GM21447 (cell line): ENCODE data around the gene NKD1.

ENCODE experiments used
- ATAC-seq: cut with Tn5 transposase; IDR thresholded peaks from one replicate; pipeline ENCODE4 v1.9.1; 2021; ENCODE audit not compliant: unreplicated experiment

The NKD1 gene

DNA sequence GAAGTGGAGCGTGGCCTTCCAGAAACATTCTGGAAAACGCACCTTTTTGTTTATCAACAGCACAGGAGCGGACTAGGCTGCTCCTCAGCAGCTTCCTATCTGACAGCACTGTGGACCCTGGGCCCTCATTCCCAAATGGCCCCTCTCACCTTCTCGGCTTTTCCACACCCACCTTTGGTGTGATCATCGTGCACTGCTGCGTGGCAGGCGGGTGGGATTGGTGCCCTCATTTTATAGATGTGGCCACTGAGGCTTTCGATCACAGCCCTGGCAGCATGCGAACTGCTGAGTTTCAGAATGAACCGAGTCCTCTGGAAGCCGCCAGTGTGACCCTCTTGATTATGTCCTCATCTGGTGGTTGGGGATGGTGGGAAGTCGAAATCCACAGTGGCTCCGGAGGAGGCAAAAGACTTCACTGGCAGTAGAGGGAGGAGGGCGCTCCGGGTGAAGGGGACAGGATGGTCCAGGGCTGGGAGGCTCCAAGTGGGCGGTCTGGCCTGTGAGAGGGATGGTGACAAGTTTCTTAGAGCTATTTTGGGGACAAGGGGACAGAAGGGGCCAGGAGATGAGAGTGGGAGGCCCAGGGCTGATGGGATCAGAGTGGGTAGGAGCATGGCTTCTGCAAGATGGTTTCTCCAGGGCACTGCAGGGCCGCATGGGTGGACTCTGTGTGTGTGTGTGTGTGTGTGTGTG lies 49.5 kb downstream of the NKD1 start:
- ATAC-seq = no peak

DNA sequence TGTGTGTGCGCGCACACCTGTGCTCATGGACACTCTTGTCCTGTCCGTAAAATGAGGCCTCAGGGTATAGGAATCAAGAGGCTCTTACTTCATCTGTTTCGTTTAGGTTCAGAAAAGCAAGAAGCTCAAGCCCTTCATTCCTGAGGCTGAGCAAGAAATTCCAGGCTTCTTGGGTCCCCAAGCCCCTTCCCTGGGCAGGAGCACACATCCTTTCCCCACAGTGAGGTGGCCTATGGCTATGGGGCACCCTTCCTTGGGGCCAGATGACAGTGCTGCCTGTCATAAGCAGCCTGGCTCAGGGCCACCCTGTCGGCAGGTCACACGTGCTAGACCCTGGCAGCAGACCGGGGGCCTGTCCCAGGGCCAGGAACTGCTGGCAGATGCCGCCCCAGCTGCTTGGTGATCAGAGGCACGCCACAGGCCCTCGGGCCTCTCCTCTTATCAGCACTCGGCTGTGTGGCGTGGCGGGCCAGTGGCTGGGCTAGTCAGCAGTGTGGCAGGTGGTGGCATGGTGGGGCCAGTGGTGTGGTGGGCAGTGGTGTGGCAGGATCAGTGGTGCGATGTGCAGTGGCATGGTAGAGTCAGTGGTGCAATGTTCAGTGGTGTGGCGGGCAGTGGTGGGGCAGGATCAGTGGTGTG lies 50.2 kb downstream of the NKD1 start:
- ATAC-seq = no peak

DNA sequence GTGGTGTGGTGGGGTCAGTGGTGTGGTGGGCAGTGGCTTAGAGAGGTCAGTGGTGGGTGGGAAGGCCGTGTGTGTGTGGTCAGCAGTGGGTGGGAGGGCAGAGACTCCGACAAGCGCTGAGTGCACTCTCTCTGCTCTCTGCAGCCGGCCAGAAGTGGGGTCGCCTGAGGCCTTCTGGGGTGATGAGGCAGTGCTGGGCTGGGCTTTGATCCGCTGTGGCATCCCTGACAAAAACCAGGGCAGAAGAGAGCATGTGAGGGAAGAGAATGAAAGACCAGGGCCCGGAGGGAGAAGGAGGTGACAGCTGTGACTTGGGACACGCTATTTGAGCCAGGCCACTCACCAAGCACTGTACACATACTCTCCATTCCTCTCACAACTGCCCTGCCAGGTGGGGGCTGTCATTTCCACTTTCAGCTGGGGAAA lies 50.8 kb downstream of the NKD1 start:
- ATAC-seq = no peak

DNA sequence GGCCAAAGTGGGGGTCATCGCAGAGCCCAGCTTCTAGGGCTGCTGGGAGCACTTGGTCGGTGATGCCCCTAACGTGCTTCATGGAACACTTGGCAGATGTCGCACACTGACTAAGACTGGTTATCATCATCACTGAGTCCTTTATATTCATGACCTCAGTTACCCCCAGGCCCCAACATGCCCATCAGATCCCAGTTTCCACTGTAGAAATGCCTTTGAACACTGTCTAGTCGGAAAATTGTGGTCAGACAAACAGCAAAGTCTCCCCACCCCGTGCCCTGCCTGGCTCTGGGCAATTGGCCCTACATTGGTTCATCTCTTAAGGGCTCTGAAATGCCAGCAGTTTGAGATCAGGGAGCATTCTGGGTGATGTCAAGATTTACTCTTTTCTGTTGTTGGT lies 51.3 kb downstream of the NKD1 start:
- no peak for ATAC-seq

DNA sequence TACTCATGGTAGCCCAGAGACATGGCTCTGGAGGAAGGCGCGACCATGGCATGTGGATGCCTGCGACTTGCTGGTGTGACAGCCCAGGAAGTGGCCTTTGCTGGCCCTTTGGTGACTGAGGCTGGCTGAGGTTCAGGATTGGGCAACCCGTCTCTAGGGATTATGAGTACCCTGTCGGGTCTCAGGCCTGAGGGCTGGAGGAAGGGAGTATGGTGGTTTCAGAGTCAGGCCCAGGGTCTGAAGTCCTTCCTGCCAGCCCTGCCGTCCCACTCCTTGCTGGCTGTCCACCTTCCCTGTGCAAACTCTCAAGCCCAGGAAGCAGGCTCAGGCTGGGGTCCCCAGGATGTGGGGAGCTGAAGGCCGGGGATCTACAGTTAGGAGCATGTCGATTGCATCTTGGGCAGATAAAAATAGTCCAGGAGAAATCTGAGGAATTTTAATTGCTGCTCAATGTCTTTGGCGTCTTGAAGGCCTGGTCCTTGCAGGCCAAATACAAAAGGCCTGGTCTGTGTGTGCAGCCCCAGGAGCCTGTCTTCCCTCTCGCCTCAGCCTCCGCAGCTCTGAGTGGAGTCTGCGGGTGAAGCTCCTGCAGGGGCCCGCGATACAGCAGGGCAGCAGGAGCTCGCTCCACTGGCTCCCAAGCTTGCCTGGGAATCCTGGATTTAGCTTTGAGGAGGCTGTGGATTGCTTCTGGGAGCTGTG lies 52.5 kb downstream of the NKD1 start:
- no peak for ATAC-seq

DNA sequence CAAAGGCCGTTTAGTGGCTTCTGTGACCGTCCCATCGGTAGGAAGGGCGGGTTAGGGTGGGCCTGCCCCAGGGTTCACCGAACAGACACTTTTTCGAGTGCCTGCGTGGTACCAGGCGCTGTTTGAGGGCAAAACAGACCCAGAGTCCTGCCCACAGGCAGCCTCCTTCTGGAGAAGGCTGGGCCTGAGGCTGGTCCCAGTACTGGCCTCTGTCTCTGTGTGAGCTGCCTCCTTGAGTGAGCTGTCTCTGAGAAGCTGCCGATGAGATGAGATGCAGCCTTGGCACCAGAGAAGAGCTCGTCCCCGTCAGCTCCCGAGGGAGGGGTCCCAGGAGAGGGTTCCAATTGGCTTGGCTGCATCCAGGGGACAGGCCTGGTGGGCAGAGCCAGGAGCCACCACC lies 53.1 kb downstream of the NKD1 start:
- no peak for ATAC-seq

DNA sequence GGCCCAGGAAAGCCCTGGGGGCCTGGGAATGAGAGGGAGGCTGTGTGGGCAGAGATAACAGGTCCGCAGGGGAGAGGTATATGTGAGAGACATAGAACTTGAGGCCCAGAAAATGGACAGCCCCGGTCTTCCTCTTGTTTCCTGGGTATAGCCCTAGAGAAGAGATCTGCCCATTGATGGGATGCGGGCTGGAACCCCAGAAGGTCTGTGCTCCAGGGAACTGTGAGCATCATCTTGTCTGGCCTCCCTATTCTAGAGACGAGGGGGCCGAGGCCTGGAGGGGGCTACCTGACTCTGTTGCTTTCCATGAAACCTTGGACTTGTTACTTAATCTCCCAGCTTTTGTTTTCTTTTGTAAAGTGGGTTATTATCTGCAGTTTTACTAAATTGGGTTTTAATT lies 53.9 kb downstream of the NKD1 start:
- no peak for ATAC-seq

DNA sequence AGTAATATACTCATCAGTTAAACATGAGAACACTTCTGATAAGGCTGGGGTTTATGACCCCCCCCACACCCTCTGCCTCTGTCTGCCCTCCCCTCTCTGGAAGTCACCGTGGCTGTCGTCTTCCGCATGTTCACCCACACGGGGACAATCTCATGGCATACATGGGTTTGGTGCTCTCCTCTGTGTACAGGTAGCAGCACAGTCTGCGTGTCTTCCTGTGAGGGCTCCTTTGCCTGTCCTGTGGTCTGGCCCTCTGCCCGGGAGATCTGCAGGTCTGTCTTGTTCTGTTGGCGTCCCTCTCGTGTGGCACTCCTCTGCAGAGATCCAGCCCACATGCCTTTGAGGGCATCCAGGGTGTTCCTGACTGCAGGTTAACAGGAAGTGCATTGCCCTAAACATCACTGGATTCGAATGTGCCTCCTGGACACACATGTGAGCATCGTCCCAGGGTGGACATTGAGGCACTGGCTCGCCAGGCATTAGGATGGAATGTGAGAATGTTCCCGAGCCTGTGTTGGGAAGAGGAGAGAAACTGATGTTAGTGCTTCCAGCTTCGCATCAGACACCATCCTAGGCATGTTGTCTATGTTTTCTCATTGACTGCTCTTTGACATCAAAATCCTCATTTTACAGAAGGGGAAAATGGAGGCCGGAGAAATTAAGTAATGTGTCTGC lies 54.5 kb downstream of the NKD1 start:
- ATAC-seq = no peak

DNA sequence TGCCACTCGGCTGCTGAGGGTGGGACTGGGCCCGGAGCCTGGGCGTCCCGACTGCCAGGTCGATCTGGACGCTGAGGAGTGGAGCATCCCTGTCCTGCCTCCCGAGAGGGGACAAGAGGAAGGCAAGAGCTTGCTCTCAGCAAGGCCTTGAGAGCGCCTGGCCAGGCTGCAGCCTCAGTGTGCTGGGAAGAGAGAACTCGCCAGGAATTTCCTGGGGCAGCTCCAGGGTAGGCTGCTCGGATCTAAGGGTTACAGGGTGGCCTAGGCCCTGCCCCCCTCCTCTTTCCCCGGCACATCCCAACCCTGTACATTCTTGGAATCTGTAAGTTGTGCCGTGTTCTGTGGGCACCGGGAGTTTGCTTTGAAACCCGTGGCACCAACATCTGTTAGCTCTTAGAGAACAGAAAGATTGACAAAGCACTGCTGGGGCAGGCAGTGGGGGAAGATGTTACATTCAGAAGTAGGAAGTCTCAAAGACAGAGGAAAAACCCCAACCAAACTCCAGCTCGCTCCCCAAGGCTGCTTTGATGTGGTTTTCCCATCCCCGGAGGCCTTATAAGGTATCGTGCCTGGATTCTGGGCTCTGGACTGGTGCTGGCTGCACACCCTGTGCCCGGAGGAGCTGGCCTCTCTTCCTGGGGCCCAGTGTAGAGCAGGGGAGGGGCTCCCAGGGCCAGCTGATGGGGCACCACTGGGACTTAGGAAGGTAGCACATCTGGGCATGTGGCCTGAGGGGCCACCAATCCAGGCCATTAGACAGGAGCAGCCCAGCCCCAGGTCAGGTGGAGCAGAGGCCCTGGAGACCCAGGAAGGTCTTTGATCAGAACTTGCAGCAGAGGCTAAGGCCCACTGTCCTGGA lies 55.2 kb downstream of the NKD1 start:
- ATAC-seq = no peak

DNA sequence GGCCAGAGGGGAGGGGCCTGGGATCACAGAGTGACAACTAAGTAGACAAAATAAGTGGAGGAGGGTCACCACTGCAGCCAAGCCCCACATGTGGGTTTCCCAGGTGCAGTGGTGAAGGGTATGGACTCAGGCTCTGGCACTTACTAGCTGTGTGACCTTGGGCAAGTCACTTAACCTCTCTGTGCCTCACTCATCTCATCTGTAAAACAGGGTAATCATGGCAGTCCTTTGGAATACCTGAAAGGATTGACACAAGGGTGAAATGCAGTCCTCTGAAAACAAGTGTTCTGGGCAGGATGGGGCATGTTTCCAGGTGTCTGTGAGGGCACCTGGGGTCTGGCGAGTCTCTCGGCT lies 55.8 kb downstream of the NKD1 start:
- ATAC-seq = no peak

DNA sequence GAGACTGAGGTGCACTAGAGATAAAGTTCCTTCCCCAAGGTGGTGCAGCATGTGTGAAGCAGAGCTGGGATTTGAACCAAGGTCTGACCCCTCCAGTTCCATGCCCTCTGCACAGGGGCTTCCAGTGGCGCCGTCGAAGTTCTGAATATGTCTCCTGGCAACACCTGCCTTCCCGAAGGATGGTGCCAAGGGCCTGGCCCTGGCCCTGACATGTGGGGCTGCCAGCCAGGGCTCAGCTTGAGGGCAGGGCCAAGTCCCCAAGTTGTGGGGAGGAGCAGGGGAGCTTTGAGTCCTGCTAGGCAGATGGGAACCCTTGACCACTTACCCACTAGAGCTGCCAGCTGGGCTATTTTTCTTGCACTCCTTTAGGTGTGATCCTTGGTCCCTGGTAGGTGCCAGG lies 56.4 kb downstream of the NKD1 start:
- ATAC-seq = no peak

DNA sequence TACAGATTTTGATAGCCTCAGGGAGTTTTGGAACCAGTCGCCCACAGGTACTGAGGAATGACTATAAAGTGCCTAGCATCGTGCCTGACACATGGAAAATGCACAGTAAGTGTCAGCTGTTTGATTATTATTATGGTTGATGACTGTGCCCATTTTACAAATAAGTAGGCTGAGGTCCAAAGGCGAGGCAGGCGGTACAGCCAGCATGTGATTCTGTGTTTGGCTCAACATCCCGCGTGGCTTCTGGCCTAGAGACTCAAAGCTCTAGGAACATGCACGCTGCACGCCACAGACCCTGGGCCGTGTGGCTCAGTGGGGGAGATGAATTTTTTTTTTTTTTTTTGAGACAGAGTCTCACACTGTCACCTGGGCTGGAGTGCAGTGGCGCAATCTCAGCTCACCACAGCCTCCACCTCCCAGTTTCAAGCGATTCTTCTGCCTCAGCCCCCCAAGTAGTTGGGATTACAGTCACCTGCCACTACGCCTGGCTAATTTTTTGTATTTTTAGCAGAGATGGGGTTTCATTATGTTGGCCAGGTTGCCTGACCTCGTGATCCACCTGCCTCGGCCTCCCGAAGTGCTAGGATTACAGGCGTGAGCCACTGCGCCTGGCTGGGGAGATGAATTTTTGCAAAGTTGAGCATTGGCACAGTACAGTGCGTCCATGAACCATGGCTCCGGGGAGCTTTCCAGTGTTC lies 57.7 kb downstream of the NKD1 start:
- no peak for ATAC-seq

DNA sequence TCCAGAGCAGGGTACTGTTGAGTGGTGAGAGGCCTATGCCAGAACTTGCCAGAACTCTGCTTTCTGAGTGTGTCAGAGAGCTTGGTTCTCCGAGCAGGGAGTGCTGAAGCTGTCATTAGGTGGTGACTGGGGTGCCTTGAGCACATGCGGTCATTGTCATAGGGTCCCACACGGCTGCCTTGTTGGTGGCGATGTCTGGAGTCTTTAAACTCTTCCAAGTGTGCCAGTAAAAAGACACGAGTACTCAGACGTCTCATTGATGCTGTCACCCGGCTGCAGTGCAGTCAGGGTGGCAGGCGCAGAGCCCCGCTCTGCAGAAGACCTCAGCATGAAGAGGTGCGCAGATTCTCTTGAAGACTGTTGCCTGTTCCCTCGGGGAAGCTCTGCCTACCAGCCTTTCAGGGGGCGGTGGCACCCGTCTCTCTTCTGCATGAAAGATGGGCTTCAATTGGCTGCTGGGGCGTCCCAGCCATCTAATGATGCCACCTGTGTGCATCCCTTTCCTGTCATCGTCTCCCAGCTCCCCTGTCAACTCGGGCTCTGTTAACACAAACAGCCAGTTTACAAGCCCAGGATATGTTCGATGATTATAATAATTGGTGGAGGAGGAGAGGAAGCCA lies 58.3 kb downstream of the NKD1 start:
- ATAC-seq = no peak

DNA sequence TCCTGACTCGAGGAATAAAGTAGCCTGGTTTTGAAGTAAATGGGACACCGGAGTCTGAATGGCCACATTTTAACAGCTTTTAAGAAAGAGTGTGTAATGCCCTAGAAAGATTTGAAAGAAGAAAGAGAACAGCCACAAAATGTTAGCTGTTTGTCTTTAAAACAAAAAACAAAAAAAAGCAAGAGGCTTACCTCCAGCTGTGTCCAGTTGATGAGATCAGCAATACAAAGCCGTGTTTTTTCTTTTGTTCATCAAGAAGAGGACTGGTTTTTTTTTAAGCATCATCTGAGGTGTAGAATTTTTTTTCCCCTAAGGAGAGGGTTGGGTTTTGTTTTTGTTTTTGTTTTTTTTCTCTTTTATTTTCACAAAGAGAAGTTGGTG lies 58.8 kb downstream of the NKD1 start:
- ATAC-seq = no peak

DNA sequence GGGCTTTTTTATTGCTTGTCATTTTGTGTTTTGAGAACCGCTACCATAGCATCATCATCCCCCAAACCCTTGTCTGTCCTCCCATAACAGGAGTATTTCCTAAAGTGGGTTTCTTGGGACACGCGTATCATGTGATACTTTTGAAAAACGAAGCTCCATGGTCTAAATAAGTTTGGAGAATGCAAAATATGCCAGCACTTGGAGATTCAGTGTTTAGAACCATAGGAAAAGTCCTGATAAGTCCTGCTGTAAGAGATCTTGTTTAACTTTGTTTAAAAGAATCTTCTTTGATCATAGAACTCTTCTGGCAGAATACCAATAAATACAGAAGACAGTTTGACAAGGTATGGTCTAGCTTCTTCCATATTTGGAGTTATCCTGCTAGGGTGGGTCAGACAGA lies 59.3 kb downstream of the NKD1 start:
- no peak for ATAC-seq

DNA sequence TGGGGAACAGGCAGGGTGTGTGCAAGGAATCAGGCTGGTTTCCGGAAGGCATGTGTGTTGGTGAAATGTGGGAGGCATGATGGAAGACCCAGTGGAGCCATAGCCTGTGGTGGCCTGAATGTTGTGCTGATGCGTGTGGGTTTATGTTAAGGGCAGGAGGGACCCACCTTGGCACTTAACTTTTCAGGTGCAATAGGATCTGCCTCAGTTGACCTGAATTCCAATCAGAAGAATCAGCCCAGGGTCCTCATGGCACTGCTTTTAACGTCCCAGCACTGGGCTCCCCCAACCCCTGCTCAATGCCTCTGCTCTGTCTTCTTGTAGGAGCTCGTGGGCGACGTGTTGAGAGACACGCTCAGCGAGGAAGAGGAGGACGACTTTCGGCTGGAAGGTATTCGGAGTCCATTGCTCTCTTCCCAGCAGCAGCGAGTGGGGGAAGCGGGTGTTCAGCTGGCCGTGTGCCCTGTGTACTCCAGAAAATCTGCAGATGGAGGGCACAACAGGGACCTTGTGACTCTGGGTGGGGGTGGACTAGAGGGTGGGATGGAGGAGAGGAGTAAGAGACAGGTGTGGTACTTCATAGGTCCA lies 59.9 kb downstream of the NKD1 start:
- no peak for ATAC-seq

DNA sequence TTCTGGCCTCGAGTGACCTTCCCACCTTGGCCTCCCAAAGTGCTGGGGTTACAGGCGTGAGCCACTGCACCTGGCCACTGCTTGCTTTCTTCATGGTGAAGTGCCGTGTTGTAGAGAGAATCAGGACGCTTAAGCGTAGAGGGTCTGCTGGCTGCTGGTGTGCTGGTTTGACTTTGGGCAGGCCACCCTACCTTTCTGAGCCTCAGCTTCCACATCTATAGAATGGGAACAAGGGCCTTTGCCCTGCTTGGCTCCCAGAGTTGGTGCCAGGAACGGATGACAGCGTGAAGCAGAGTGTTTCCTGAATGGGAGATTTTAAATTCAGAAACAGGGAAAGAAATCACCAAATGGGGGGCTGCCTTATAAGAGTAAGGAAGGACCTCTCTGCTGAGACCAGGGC lies 60.9 kb downstream of the NKD1 start:
- ATAC-seq = no peak

DNA sequence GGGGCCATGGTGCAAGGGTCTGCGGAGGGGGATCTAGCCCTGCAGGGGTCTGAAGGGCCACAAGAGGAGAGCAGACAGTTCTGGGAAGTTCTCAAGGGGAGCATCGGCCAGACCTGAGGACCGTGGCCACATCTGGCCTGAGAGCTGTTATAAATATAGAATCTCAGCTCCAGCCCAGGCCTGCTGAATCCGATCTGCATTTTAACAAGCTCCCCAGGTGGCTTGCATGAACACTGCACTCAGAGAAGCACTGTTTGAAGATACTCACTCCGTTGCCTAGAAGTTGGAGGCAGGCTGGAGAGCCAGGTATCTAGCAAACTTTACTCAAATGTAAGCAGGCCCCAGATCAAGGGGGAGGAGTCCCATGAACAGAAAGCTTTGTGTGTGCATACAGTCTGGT lies 61.3 kb downstream of the NKD1 start:
- no peak for ATAC-seq
